SK-N-SH (cell line): ENCODE results near the gene BTF3. TPM values are rescaled to one million over a fixed set of nuclear protein-coding genes. Genes with fewer than 3 reads are reported as not detected.

Experiments
- CTCF ChIA-PET: fragments of 300-600, 350-600 bp; formaldehyde crosslinking; extraction: SDS; loops from one replicate; lab custom pipeline; 2021; lab: Yijun Ruan, JAX
- POLR2A ChIA-PET: fragments of 350-600 bp; sonication (Branson Sonifier 250); formaldehyde crosslinking; extraction: SDS; loops from one replicate; lab custom pipeline; 2020; ENCODE audit warnings: antibody characterized with exemption, inconsistent platforms; lab: Yijun Ruan, JAX
- DNase-seq: peaks from one replicate; pipeline ENCODE4 v3.0.0; 2012
- H2AFZ ChIP-seq: fragments of 200-600 bp; sonication (generic); 2 replicates; pipeline ENCODE4 v1.8.1; 2016; ENCODE audit warnings: antibody characterized with exemption, mild to moderate bottlenecking, low read depth
- H3F3A ChIP-seq: fragments of 200-600 bp; sonication (generic); replicated peaks from 2 replicates; pipeline ENCODE3; 2016; ENCODE audit warnings: antibody characterized with exemption, mild to moderate bottlenecking; ENCODE audit not compliant: insufficient read depth
- H3K27ac ChIP-seq, 2 experiments: fragments of 200-500 bp in 1 of 2; fragments of 200-600 bp in 1 of 2; sonication (Bioruptor generic) in 1 of 2; sonication (generic), shearing (Covaris generic) in 1 of 2; 2 replicates each; pipeline versions ENCODE4 v1.5.1 to v1.6.1; 2014 to 2016; ENCODE audit warnings: low read depth in 2 of 2, inconsistent platforms in 1 of 2, low read length in 1 of 2, mild to moderate bottlenecking in 1 of 2, mixed read lengths in 1 of 2
- H3K27me3 ChIP-seq: fragments of 200-600 bp; sonication (generic), shearing (Covaris generic); 2 replicates; pipeline ENCODE4 v1.6.1; 2016; ENCODE audit warnings: mixed run types; ENCODE audit not compliant: insufficient read depth
- H3K36me3 ChIP-seq, 2 experiments: fragments of 200-500 bp in 1 of 2; fragments of 200-600 bp in 1 of 2; sonication (Bioruptor generic) in 1 of 2; sonication (generic) in 1 of 2; replicated peaks in 1 of 2; 2 replicates each; pipeline versions ENCODE3 to v1.5.1; 2014 to 2016; ENCODE audit warnings: low read length in 1 of 2, mild to moderate bottlenecking in 1 of 2; ENCODE audit not compliant: insufficient read depth in 2 of 2, control insufficient read depth in 1 of 2
- H3K4me1 ChIP-seq, 2 experiments: fragments of 200-500 bp in 1 of 2; fragments of 200-600 bp in 1 of 2; sonication (Bioruptor generic) in 1 of 2; sonication (generic), shearing (Covaris generic) in 1 of 2; 2 replicates each; pipeline versions ENCODE4 v1.5.1 to v1.6.1; 2014 to 2016; ENCODE audit warnings: low read depth in 1 of 2, low read length in 1 of 2, mixed run types in 1 of 2; ENCODE audit not compliant: insufficient read depth in 2 of 2, control insufficient read depth in 1 of 2
- H3K4me2 ChIP-seq: fragments of 200-600 bp; sonication (generic), shearing (Covaris generic); 2 replicates; pipeline ENCODE4 v1.6.1; 2017; ENCODE audit warnings: mixed run types
- H3K4me3 ChIP-seq, 2 experiments: fragments of 200-500 bp in 1 of 2; fragments of 200-600 bp in 1 of 2; sonication (Bioruptor generic) in 1 of 2; sonication (generic), shearing (Covaris generic) in 1 of 2; 2 replicates each; pipeline versions ENCODE4 v1.5.1 to v1.8.1; 2014 to 2016; ENCODE audit warnings: low read depth in 2 of 2, inconsistent platforms in 1 of 2, low read length in 1 of 2, mild to moderate bottlenecking in 1 of 2, mixed read lengths in 1 of 2, moderate library complexity in 1 of 2
- H3K79me2 ChIP-seq: fragments of 200-600 bp; sonication (generic); 2 replicates; pipeline ENCODE4 v1.8.1; 2017; ENCODE audit warnings: mild to moderate bottlenecking; ENCODE audit not compliant: insufficient read depth
- H3K9ac ChIP-seq: fragments of 200-600 bp; sonication (generic); 2 replicates; pipeline ENCODE4 v1.6.1; 2017; ENCODE audit warnings: mixed run types
- H3K9me2 ChIP-seq: fragments of 200-600 bp; sonication (generic); 2 replicates; pipeline ENCODE4 v1.6.1; 2017; ENCODE audit warnings: mixed run types
- H3K9me3 ChIP-seq: fragments of 200-600 bp; sonication (generic); 2 replicates; pipeline ENCODE4 v1.6.1; 2017; ENCODE audit warnings: mixed run types, mild to moderate bottlenecking, moderate library complexity
- H4K20me1 ChIP-seq: fragments of 200-600 bp; sonication (generic); 2 replicates; pipeline ENCODE4 v1.6.1; 2017; ENCODE audit warnings: mild to moderate bottlenecking, mixed run types; ENCODE audit not compliant: insufficient read depth
- CTCF ChIP-seq: fragments of 200-600 bp; sonication (generic); IDR thresholded peaks from 2 replicates; pipeline ENCODE4 v1.6.1; 2017; ENCODE audit warnings: antibody characterized with exemption, mild to moderate bottlenecking, moderate library complexity
- ELF1 ChIP-seq: IDR thresholded peaks from 2 replicates; pipeline ENCODE4 v1.4.0; 2012
- EZH2phosphoT487 ChIP-seq: fragments of 200-600 bp; sonication (generic); IDR thresholded peaks from 2 replicates; pipeline ENCODE4 v1.6.1; 2017; ENCODE audit warnings: low read depth, mixed run types, mild to moderate bottlenecking, antibody characterized with exemption, moderate library complexity, borderline replicate concordance
- FOSL2 ChIP-seq: IDR thresholded peaks from 2 replicates; pipeline ENCODE4 v1.4.0; 2012; ENCODE audit warnings: low read depth, mild to moderate bottlenecking, moderate library complexity, borderline replicate concordance
- FOXJ3 ChIP-seq: sonication (generic); formaldehyde crosslinking; IDR thresholded peaks from 2 replicates; pipeline ENCODE4 v1.5.1; 2020; ENCODE audit warnings: mild to moderate bottlenecking, missing genetic modification reagents
- FOXM1 ChIP-seq: IDR thresholded peaks from 2 replicates; pipeline ENCODE4 v1.4.0; 2012; ENCODE audit warnings: low read depth, mild to moderate bottlenecking
- GATA2 ChIP-seq: sonication (generic); formaldehyde crosslinking; IDR thresholded peaks from 2 replicates; pipeline ENCODE4 v1.5.0; 2020; ENCODE audit warnings: mild to moderate bottlenecking, missing genetic modification reagents
- MAX ChIP-seq: IDR thresholded peaks from 2 replicates; pipeline ENCODE4 v1.4.0; 2012; ENCODE audit warnings: low read depth
- MEF2A ChIP-seq: IDR thresholded peaks from 2 replicates; pipeline ENCODE4 v1.4.0; 2012; ENCODE audit warnings: low read depth, borderline replicate concordance
- MXI1 ChIP-seq: IDR thresholded peaks from 2 replicates; pipeline ENCODE4 v1.6.1; 2012; ENCODE audit warnings: mild to moderate bottlenecking, low read depth, low read length, improper control_type of control experiment
- RAD21 ChIP-seq: IDR thresholded peaks from 2 replicates; pipeline ENCODE4 v1.6.1; 2012; ENCODE audit warnings: mild to moderate bottlenecking, low read length
- RCOR1 ChIP-seq: fragments of 150-350 bp; IDR thresholded peaks from 2 replicates; pipeline ENCODE4 v1.6.1; 2017; ENCODE audit warnings: antibody characterized with exemption, low read length
- RXRA ChIP-seq: IDR thresholded peaks from 2 replicates; pipeline ENCODE4 v1.4.0; 2012; ENCODE audit warnings: low read depth, mild to moderate bottlenecking, borderline replicate concordance
- SIN3A ChIP-seq: IDR thresholded peaks from 2 replicates; pipeline ENCODE4 v1.6.1; 2012; ENCODE audit warnings: low read depth, mild to moderate bottlenecking, low read length, moderate library complexity, borderline replicate concordance
- TAF1 ChIP-seq: IDR thresholded peaks from 2 replicates; pipeline ENCODE4 v1.6.1; 2012; ENCODE audit warnings: low read depth, mild to moderate bottlenecking, low read length, moderate library complexity, borderline replicate concordance
- TCF12 ChIP-seq: IDR thresholded peaks from 2 replicates; pipeline ENCODE4 v1.4.0; 2012
- USF2 ChIP-seq: fragments of 150-350 bp; IDR thresholded peaks from 2 replicates; pipeline ENCODE4 v1.6.1; 2017; ENCODE audit warnings: antibody characterized with exemption, low read length, low read depth, borderline replicate concordance
- YY1 ChIP-seq: IDR thresholded peaks from 2 replicates; pipeline ENCODE4 v1.4.0; 2012; ENCODE audit warnings: low read depth, mild to moderate bottlenecking
- WGBS: methylation state at CpG from one replicate; pipeline ENCODE4 v1.1.6; 2017; ENCODE audit warnings: low lambda C conversion rate; 5-methylcytosine and 5-hydroxymethylcytosine counted together
- polyA plus RNA-seq, 3 experiments: library from polyadenylated mRNA; depleted of rRNA; stranded (reverse); fragments of >200 nt; gene quantifications; 2 replicates each; pipeline ENCODE4 v1.2.3, GENCODE V29; 2012
- TF ChIP-seq, protein P1 (sequence below): IDR thresholded peaks from 2 replicates; pipeline ENCODE4 v1.6.1; 2012; ENCODE audit warnings: mild to moderate bottlenecking, low read depth, low read length, moderate library complexity
- TF ChIP-seq, protein P2 (sequence below): IDR thresholded peaks from 2 replicates; pipeline ENCODE4 v1.4.0; 2012; ENCODE audit warnings: low read depth, borderline replicate concordance

The BTF3 gene
- polyA plus RNA-seq, 1 of the 3 experiments (the other 2 are of a cell fraction): 492 TPM

DNA sequence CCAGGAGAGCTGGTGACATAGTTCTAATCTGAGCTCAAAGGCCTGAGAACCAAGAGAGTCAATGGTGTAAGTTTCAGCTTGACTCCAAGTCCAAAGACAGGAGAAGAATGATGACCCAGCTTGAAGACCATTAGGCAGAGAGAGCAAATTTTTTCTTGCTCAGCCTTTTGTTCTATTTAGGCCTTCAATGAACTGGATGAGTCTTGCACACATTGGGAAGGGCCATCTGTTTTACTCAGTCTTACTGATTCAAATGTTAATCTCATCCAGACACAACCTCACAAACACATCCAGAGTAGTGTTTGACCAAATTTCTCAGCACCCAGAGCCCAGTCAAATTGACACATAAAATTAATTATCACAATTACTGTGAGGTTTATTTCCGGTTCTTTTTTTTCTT, 7.1 kb upstream of the BTF3 start (continued):
- TF ChIP-seq, protein P1, sequence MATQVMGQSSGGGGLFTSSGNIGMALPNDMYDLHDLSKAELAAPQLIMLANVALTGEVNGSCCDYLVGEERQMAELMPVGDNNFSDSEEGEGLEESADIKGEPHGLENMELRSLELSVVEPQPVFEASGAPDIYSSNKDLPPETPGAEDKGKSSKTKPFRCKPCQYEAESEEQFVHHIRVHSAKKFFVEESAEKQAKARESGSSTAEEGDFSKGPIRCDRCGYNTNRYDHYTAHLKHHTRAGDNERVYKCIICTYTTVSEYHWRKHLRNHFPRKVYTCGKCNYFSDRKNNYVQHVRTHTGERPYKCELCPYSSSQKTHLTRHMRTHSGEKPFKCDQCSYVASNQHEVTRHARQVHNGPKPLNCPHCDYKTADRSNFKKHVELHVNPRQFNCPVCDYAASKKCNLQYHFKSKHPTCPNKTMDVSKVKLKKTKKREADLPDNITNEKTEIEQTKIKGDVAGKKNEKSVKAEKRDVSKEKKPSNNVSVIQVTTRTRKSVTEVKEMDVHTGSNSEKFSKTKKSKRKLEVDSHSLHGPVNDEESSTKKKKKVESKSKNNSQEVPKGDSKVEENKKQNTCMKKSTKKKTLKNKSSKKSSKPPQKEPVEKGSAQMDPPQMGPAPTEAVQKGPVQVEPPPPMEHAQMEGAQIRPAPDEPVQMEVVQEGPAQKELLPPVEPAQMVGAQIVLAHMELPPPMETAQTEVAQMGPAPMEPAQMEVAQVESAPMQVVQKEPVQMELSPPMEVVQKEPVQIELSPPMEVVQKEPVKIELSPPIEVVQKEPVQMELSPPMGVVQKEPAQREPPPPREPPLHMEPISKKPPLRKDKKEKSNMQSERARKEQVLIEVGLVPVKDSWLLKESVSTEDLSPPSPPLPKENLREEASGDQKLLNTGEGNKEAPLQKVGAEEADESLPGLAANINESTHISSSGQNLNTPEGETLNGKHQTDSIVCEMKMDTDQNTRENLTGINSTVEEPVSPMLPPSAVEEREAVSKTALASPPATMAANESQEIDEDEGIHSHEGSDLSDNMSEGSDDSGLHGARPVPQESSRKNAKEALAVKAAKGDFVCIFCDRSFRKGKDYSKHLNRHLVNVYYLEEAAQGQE: no peak
- no peak for TF ChIP-seq ELF1
- no peak for TF ChIP-seq RAD21
- no peak for TF ChIP-seq RXRA
- TF ChIP-seq MXI1: no peak
- no peak for TF ChIP-seq FOSL2
- no peak for TF ChIP-seq TAF1
- TF ChIP-seq FOXJ3 (CRISPR knock-in tag): no peak
- no peak for TF ChIP-seq FOXM1
- no peak for TF ChIP-seq USF2
- no peak for TF ChIP-seq TCF12

DNA sequence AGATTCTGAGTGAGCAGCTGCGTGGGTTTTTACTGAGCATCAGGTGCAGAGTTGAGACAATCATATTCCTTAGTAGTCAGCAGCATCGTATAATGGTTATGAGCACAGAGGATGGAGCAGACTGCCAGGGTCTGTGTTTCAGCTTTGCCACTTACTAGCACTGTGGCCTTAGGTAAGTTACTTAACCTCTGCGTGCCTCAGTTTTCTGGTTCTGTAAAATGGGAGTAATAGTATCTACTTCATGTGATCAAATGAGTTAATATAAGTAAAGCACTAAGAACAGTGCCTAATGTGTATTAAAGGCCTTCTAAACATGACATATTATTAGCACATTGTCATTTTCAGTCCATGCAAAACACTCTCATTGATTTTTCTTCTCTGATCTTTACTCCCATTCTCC, 4.8 kb upstream of the BTF3 start:
- CTCF ChIA-PET: interaction anchor here (1.2 kb wide), 1 partner anchor 42 kb away, joined by 5 read pairs; no protein-coding TSS in a partner anchor
- Histone ChIP-seq H3F3A (peaks cover 12% of the 10 kb centered on the region), H3K9me3 (no peaks in the 10 kb centered on the region), H3K9ac (no peak overlapping the region), H3K36me3 (no peaks in the 10 kb centered on the region), H4K20me1 (no peaks in the 10 kb centered on the region), H3K79me2 (peaks cover 7% of the 10 kb centered on the region), H3K4me2 (no peak overlapping the region), H2AFZ (no peak overlapping the region), H3K27me3 (no peaks in the 10 kb centered on the region), H3K4me1 (peaks cover 0 to 2% of the 10 kb centered on the region in 2 experiments; a peak in 3 of 4 replicates), H3K4me3 (no peak overlapping the region), H3K27ac (no peak overlapping the region), H3K9me2 (no peaks in the 10 kb centered on the region)
- 63% methylated on average over 3 of the region's 3 CpGs for WGBS
- POLR2A ChIA-PET: no interaction called here
- DNase-seq: no peak
- TF ChIP-seq MEF2A: no peak
- no peak for TF ChIP-seq RCOR1
- TF ChIP-seq EZH2phosphoT487: no peak
- TF ChIP-seq SIN3A: no peak
- no peak for TF ChIP-seq CTCF
- no peak for TF ChIP-seq MAX
- TF ChIP-seq, protein P2, sequence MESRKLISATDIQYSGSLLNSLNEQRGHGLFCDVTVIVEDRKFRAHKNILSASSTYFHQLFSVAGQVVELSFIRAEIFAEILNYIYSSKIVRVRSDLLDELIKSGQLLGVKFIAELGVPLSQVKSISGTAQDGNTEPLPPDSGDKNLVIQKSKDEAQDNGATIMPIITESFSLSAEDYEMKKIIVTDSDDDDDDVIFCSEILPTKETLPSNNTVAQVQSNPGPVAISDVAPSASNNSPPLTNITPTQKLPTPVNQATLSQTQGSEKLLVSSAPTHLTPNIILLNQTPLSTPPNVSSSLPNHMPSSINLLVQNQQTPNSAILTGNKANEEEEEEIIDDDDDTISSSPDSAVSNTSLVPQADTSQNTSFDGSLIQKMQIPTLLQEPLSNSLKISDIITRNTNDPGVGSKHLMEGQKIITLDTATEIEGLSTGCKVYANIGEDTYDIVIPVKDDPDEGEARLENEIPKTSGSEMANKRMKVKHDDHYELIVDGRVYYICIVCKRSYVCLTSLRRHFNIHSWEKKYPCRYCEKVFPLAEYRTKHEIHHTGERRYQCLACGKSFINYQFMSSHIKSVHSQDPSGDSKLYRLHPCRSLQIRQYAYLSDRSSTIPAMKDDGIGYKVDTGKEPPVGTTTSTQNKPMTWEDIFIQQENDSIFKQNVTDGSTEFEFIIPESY: no peak
- no peak for TF ChIP-seq GATA2 (CRISPR knock-in tag)
- TF ChIP-seq YY1: no peak
- TF ChIP-seq FOXM1: no peak
- TF ChIP-seq, protein P1: no peak
- TF ChIP-seq TCF12: no peak
